HG03460 (cell line): ENCODE data around the gene MAP3K14.
"Not testable (repeated sequence)": the region's sequence is repeated elsewhere in the genome, so short reads cannot be mapped to it uniquely, and the experiment has no call there.

Experiments
- ATAC-seq: cut with Tn5 transposase; IDR thresholded peaks from one replicate; pipeline ENCODE4 v1.9.1; 2021; ENCODE audit not compliant: unreplicated experiment

Gene MAP3K14

DNA sequence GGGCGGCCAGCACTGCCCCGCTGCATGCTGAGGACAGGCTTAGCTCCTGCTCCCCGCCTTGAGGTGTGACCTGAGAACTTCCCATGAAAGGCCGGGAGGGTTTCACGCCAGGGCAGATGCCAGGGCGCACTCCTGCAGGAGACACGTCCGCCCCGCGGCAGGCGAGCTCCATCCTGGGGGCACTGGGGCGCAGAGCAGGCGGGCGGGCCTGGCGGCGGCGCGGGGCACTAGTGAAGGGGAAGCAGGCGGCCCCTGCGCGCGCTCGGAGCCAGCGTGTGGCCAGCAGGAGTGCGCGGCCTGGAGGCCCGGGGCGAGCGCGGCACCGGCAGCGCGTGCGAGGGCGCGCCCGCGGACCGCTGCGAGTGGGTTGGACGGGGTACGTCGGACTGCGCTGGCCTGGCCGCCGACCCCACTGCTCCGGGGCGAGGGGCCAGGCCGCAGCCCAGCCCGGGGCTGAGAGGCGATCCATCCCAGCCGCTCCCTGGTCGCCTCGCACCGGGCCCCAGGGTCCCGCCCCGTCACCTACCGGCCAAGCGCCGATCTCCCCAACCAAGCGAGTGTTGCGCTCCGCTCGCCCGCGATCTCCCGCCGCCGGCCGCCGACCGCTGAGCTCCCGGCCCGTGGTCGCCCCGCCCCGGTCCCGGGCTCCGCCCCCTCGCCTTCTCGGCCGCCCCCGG lies at the start of gene MAP3K14:
Gene MAP3K14, minus strand, starts transcription at position 587 of the 677 bp plus-strand sequence. CDS start 26,275 bp downstream, outside the sequence.
- ATAC-seq = peak; percentile 15

- ATAC-seq = no peak
These were observed 49.2 kb upstream of the MAP3K14 start for GRCh38 chr17:45366049-45366448.

GRCh38 chr17:45364531-45365390 lies 47.9 kb upstream of the MAP3K14 start:
- ATAC-seq = no peak

GRCh38 chr17:45363498-45363897 lies 46.7 kb upstream of the MAP3K14 start:
- ATAC-seq = no peak

GRCh38 chr17:45361976-45362375 lies 45.2 kb upstream of the MAP3K14 start:
- ATAC-seq = no peak

DNA sequence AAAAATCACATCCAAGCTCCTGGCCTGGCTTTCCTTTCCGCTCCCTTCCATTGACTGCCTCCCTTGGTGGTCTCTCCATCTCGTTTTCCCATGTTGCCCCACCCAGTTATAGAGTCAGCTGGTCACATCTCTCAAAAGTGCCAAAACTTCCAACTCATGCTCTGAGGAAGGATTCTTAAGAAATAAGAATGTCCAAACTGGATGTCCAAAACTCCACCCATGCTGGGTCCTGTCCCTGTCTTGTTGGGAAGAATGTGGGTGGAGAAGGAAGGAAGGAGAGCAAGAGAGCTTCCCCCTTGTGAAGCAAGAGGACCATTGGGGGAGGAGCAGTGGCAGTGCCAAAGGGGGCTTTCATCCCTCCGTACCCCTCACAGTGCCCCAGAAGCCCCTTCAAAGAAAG lies 44.6 kb upstream of the MAP3K14 start:
- no peak for ATAC-seq

DNA sequence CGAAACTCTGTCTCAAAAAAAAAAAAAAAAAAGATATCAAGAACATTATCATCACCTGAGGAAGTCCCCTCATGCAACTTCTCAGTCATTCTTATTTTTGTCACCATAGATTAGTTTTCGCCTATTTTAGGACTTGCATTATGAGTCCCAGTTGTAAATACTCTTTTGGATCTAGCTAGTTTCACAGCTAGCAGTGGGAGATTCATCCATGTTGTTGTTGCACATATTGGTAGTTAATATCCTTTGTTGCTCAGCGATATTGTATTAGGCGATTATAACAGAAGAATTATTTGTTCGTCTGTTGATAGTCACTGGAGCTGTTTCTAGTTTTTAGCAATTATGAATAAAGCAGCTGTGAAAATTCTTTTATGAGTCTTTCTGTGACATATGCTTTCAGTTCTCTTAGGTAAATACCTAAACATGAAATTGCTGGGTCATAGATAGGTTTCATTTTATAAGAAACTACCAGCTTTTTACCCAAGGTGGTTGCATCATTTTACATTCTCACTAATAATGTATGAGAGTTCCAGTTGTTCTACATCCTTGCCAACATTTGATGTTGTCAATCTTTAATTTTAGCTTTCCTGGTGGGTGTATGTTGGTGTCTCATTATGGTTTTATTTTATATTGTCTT lies 40.7 kb upstream of the MAP3K14 start:
- no peak for ATAC-seq

- no peak for ATAC-seq
These were observed 38.3 kb upstream of the MAP3K14 start for GRCh38 chr17:45355087-45355486.

- ATAC-seq = no peak
These were observed 36.2 kb upstream of the MAP3K14 start for GRCh38 chr17:45353043-45353442.

DNA sequence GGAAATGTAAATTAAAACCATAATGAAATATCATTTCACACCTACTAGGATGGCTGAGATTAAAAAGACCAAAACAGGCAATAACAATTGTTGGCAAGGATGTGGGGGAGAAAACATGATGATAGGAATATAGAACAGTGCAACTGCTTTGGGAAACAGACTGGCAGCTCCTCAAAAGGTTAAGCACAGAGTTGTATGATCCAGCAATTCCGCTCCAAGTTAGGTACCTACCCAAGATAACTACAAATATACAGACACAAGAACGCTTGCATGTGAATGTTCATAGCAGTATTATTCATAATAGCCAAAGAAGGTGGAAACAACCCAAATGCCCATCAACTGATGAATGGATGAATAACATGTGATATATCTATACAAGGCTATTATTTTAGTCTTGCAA lies 35.0 kb upstream of the MAP3K14 start:
- ATAC-seq = no peak

DNA sequence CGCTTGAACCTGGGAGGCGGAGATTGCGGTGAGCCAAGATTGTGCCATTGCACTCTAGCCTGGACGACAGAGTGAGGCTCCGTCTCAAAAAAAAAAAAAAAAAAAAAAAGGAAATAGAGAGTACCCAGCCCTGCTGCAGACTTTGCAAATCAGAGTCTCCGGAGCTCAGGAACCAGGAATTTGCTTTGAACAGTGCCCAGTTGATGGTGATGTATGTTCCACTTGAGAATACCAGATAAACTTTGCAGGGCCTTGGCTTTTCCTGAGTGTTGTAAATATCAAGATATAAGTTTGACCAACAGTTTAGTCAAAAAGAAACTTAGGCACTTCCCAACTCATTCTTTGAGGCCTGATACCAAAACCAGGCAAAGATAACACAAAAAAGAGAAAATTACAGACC lies 30.6 kb upstream of the MAP3K14 start:
- ATAC-seq = no peak

DNA sequence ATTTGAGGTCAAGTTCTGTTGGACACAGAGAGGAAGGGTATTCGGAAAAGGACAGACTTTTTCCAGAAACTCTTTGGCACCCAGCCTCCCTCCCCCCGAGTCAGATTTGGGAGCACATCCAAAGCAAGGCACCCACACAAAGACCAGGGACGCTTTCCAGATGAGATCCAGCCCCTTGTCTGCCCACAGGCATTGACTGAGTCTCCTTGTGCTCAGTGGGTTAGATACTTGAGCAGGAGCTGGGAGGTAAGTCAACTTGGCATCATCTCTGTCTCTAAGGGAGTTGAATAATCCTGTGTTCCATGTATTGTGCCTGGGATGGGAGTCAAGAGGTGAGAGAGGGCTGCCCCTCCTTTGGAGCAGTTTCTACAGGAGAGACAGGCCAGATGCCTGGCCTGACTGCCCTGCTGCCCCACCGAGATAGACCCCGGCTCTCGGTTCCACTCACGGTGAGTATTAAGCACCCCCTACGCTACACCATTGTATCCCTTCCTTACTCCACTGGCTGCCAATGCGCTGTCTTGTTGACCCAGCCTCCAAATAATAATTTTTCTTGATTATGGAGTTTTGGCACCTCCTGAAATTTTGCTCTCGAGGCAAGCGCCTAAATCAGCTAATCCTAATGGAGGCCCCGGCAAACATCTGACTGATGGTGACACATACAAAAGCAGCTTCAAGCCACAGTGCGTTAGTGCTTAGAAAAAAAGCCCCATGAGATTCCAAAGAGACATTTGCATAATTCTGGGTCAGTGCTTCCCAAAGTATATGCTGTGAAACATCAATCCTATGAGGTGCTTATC lies 29.6 kb upstream of the MAP3K14 start:
- no peak for ATAC-seq

DNA sequence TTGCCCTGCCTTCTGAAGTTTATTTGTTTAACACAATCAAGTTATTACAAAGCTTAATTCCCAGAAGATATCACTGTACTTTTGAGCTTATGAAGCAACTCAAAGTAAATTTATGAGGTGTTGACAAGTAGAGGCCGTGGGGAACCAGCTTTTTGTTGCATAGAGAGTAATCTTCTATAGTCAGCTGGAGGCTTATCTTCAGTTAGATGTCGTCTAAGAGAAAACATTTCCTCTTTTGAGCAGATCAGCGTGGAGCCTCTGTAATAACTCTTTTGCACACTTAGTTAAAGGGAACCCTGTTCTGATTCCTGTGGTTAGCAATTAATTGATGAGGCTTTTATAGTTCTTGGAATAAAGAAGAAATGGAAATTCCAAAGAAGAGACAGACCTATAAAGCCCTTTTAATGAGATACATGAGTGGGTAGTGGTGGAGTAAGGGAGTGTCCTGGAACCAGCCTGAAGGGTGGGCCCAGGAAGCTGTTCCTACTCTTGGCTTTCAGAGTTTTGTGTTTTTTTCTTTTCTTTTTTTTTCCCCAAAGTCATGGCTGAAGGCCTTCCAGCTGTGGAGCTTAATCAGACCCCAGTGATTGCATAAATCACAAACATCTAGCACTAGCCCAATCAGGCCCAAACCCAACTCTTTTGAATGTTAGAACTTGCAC lies 28.9 kb upstream of the MAP3K14 start:
- no peak for ATAC-seq

DNA sequence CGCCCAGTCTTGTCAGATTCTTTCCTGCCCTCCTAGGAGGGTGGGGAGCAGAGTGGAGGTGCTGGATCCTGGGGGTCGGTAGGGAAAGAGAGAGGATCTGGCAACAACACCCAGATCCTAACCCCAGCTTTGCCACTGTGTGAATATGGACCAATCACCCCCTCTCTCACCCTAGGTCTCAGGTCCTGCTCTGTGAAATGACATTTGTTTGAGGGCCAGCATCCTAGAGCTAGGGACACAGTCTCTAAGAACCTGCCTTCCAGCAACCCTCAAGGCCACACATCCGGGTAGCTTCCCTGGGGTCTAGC lies 28.4 kb upstream of the MAP3K14 start:
- no peak for ATAC-seq

- ATAC-seq = not testable (repeated sequence)
These were observed 27.3 kb upstream of the MAP3K14 start for GRCh38 chr17:45343967-45344664.

DNA sequence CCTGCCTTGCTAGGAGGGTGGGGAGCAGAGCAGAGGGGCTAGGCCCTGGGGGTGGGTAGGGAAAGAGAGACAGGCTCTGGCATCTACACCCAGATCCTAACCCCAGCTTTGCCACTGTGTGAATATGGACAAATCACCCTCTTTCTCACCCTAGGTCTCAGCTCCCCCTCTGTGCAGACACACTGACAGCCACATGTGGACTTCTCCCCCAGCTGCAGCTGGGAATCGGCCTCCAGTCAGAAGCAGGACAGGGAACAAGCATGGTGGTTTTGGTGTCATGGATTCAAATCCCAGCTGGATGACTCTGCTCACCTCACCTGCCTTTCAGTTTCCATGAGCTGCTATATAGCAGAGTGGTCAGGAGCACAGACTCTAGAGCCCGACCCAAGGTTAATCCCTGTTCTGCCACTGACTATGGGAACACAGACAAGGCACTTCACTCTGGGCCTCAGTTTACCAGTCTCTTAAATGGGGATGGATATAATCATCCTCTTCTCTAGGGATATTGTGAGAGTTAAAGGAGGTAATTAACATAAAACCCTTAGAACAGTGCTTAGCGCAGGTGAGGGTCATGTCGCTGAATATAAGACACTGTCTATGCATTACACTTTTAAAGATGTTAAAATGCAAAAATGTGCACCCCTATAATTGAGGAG lies 26.2 kb upstream of the MAP3K14 start:
- no peak for ATAC-seq

DNA sequence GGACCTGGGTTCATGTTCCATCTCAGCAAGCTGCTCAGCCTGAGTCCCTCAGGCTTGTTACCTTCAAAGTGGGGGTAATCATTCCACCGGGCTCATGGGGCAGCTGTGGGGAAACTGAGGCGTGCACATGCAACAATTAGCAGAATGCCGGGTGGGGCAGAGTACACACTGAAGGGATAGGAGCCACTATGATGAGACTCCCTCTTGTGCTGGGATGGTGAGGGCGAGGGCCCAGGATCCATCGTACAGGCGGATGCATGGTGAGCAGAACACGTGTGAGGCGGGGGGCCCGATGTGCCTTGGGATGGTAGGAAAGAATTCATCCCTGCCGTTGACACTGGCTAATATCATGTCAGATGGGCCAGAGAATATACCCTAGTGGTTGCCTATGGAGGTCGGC lies 25.5 kb upstream of the MAP3K14 start:
- no peak for ATAC-seq

GRCh38 chr17:45341533-45342158 lies 24.8 kb upstream of the MAP3K14 start:
- ATAC-seq = no peak
